OCI-LY7 (cell line): ENCODE data around the gene FAM3B. TPM values are rescaled to one million over a fixed set of nuclear protein-coding genes. Genes with fewer than 3 reads are reported as not detected.
"Not testable (repeated sequence)": the region's sequence is repeated elsewhere in the genome, so short reads cannot be mapped to it uniquely, and the experiment has no call there.

Experiments used
- BruUV-seq: library from RNA; stranded (reverse); fragments of 400-500 nt; replicated peaks from 2 replicates; lab custom pipeline; 2021; lab: Mats Ljungman, UMichigan
- CTCF ChIA-PET: fragments of 300-600 bp; sonication (Branson Sonifier 250); formaldehyde crosslinking; loops from one replicate; lab custom pipeline; 2022; ENCODE audit warnings: antibody characterized with exemption; ENCODE audit not compliant: unreplicated experiment; lab: Charles Lee
- POLR2A ChIA-PET: fragments of 300-600 bp; sonication (Branson Sonifier 250); formaldehyde crosslinking; loops from one replicate; lab custom pipeline; 2022; ENCODE audit warnings: antibody characterized with exemption; lab: Charles Lee
- DNase-seq: peaks from one replicate; pipeline ENCODE4 v3.0.0-alpha.2; 2015; ENCODE audit warnings: low spot score
- H2AFZ ChIP-seq: fragments of 200-600 bp; sonication (generic), shearing (Covaris generic); 2 replicates; pipeline ENCODE4 v1.6.1; 2014; ENCODE audit warnings: mild to moderate bottlenecking, antibody characterized with exemption, low read length, moderate library complexity
- H3K27ac ChIP-seq: fragments of 200-600 bp; sonication (generic); 2 replicates; pipeline ENCODE4 v1.5.1; 2014; ENCODE audit warnings: mixed run types, low read depth, mild to moderate bottlenecking, moderate library complexity, low read length, inconsistent platforms; ENCODE audit not compliant: poor library complexity, severe bottlenecking
- H3K36me3 ChIP-seq: fragments of 200-600 bp; sonication (generic); 2 replicates; pipeline ENCODE4 v1.6.1; 2014; ENCODE audit warnings: mild to moderate bottlenecking, antibody characterized with exemption, low read length, moderate library complexity, mixed read lengths; ENCODE audit not compliant: insufficient read depth
- H3K4me1 ChIP-seq: fragments of 200-600 bp; sonication (generic); 2 replicates; pipeline ENCODE4 v1.5.1; 2014; ENCODE audit warnings: mild to moderate bottlenecking, low read length; ENCODE audit not compliant: insufficient read depth, poor library complexity, severe bottlenecking
- H3K4me2 ChIP-seq: fragments of 200-600 bp; sonication (generic); 2 replicates; pipeline ENCODE4 v1.6.1; 2014; ENCODE audit warnings: mild to moderate bottlenecking, low read length
- H3K4me3 ChIP-seq: fragments of 200-600 bp; sonication (generic); 2 replicates; pipeline ENCODE4 v1.5.1; 2014; ENCODE audit warnings: mild to moderate bottlenecking, low read depth, low read length; ENCODE audit not compliant: poor library complexity, severe bottlenecking
- H3K79me2 ChIP-seq: fragments of 200-600 bp; sonication (generic); 2 replicates; pipeline ENCODE4 v1.6.1; 2016; ENCODE audit warnings: low read depth, mild to moderate bottlenecking, low read length, moderate library complexity, mixed read lengths; ENCODE audit not compliant: insufficient read depth
- H3K9me2 ChIP-seq: fragments of 200-600 bp; sonication (generic); 2 replicates; pipeline ENCODE4 v1.6.1; 2016; ENCODE audit warnings: mild to moderate bottlenecking, low read length, mixed read lengths; ENCODE audit not compliant: insufficient read depth
- H3K9me3 ChIP-seq: fragments of 200-600 bp; sonication (generic); 2 replicates; pipeline ENCODE4 v1.6.1; 2014; ENCODE audit warnings: mild to moderate bottlenecking, mixed run types, low read length, mixed read lengths
- H4K20me1 ChIP-seq: fragments of 200-600 bp; sonication (generic); 2 replicates; pipeline ENCODE4 v1.6.1; 2014; ENCODE audit warnings: mild to moderate bottlenecking, antibody characterized with exemption, low read length, moderate library complexity, mixed read lengths; ENCODE audit not compliant: insufficient read depth
- EZH2phosphoT487 ChIP-seq: fragments of 200-600 bp; sonication (generic); IDR thresholded peaks from 2 replicates; pipeline ENCODE4 v1.6.1; 2018; ENCODE audit warnings: low read depth, borderline replicate concordance, mild to moderate bottlenecking, mixed run types, antibody characterized with exemption, low read length, moderate library complexity, mixed read lengths
- intact Hi-C: fragments of 100-400 bp; cut with micrococcal nuclease; formaldehyde crosslinking; loops from one replicate; pipeline ENCODE4 v1.10.0; 2022; ENCODE audit not compliant: unreplicated experiment
- total RNA-seq, 2 experiments: library from RNA; depleted of rRNA in 1 of 2; stranded (reverse); fragments of >200 nt in 1 of 2; shearing (Covaris generic) in 1 of 2; gene quantifications; 2 replicates each; pipeline ENCODE4 v1.2.3, GENCODE V29; 2014 to 2022
- TF ChIP-seq, protein P1 (sequence below): fragments of 200-600 bp; sonication (generic); conservative IDR thresholded peaks from 2 replicates; pipeline ENCODE4 v1.5.1; 2014; ENCODE audit warnings: mild to moderate bottlenecking, antibody characterized with exemption, low read length, moderate library complexity, mixed read lengths

Gene FAM3B
- total RNA-seq, 2 experiments from 2014 or later: 0.19 TPM; not detected in 1

DNA sequence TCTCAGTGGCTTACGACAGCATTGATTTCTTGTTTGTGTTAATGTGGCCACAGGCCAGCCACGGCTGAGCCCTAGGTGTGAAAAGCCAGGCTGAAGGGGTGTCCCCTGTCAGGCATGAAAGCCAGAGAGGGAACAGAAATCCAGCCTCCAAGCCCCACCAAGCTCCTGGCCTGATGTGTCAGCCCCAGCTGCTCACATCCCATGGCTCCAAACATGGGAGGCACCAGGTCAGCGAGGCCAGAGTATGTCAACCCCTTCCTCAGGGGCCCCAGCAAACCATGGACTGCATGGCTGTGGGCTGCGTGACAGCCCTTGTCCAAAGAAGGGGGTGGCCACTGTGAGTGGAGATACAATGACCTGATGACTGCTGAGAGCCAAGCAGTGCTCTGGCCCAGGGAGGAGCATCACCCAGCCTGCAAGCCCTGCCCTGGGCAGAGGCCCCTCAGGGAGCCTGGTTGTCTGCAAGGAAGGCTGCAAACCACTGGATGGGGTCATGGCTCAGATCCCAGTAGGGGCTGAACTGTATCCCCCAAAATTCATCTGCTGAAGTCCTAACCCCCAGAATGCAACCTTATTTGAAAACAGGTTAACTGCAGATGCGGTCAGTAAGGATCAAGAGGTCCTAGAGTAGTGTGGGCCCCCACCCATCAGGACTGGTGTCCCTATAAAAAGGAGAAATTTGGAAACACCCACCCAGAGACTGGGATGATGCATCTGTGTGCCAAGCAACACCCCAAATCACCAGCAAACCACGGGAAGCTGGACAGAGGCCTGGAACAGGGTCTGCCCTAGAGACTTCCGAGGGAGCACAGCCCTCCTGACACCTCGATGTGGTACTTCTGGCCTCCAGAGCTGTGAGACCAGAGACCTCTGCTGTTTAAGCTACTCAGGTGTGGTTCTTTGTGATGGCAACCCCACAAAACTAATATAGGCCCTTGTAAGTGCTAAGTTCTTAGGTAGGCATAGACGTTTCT lies 41.9 kb downstream of the FAM3B start:
- peaks cover 15% of the 10 kb centered on the region for H3K4me1 ChIP-seq
- H3K4me2 ChIP-seq: no peak overlapping the region
- H3K9me2 ChIP-seq: no peaks in the 10 kb centered on the region
- ChIA-PET POLR2A (interaction anchor here (0.6 kb wide), 1 partner anchor 20 kb away, joined by 3 read pairs; no protein-coding TSS in a partner anchor), CTCF (interaction anchor here (0.6 kb wide), 1 partner anchor 24 kb away, joined by 3 read pairs; no protein-coding TSS in a partner anchor)
- TF ChIP-seq EZH2phosphoT487: no peak
- TF ChIP-seq, protein P1, sequence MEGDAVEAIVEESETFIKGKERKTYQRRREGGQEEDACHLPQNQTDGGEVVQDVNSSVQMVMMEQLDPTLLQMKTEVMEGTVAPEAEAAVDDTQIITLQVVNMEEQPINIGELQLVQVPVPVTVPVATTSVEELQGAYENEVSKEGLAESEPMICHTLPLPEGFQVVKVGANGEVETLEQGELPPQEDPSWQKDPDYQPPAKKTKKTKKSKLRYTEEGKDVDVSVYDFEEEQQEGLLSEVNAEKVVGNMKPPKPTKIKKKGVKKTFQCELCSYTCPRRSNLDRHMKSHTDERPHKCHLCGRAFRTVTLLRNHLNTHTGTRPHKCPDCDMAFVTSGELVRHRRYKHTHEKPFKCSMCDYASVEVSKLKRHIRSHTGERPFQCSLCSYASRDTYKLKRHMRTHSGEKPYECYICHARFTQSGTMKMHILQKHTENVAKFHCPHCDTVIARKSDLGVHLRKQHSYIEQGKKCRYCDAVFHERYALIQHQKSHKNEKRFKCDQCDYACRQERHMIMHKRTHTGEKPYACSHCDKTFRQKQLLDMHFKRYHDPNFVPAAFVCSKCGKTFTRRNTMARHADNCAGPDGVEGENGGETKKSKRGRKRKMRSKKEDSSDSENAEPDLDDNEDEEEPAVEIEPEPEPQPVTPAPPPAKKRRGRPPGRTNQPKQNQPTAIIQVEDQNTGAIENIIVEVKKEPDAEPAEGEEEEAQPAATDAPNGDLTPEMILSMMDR: no peak
- no peak overlapping the region for H2AFZ ChIP-seq
- H3K4me3 ChIP-seq: no peak overlapping the region
- no peaks in the 10 kb centered on the region for H3K79me2 ChIP-seq
- no peaks in the 10 kb centered on the region for H3K9me3 ChIP-seq
- intact Hi-C loops: no loop called here
- H3K36me3 ChIP-seq: no peaks in the 10 kb centered on the region
- no peak for DNase-seq
- BruUV-seq: no TSS peak
- H4K20me1 ChIP-seq: no peaks in the 10 kb centered on the region
- no peak overlapping the region for H3K27ac ChIP-seq

DNA sequence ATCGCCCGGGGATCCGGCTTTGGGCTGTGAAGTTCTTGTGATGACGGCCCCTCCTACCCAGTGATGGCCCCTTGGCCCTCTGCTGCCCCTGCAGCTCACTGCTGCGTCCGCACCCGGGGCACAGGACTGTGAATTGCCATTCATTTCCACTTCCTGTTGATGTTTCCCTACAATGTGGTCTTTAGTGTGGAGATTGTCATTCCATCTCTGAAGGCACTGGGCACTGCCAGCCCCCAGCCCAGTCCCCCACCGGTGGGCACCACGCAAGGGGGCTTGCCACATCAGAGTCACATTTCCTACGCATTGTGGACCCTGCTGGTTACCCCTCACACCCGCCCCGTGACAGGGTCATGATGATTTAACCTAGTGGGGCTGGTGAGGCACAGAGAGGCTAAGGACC lies 42.7 kb downstream of the FAM3B start:
- no peaks in the 10 kb centered on the region for H4K20me1 ChIP-seq
- peaks cover 15% of the 10 kb centered on the region for H3K4me1 ChIP-seq
- no peaks in the 10 kb centered on the region for H3K9me2 ChIP-seq
- no TSS peak for BruUV-seq
- H3K36me3 ChIP-seq: no peaks in the 10 kb centered on the region
- CTCF ChIA-PET: interaction anchor here (0.6 kb wide), 1 partner anchor 23 kb away, joined by 3 read pairs; no protein-coding TSS in a partner anchor
- H3K79me2 ChIP-seq: no peaks in the 10 kb centered on the region
- H3K4me3 ChIP-seq: no peak overlapping the region
- DNase-seq: no peak
- POLR2A ChIA-PET: no interaction called here
- H3K9me3 ChIP-seq: no peaks in the 10 kb centered on the region
- no peak overlapping the region for H2AFZ ChIP-seq
- TF ChIP-seq, protein P1: no peak
- no peak for TF ChIP-seq EZH2phosphoT487
- intact Hi-C loops: no loop called here
- no peak overlapping the region for H3K4me2 ChIP-seq
- H3K27ac ChIP-seq: no peak overlapping the region

DNA sequence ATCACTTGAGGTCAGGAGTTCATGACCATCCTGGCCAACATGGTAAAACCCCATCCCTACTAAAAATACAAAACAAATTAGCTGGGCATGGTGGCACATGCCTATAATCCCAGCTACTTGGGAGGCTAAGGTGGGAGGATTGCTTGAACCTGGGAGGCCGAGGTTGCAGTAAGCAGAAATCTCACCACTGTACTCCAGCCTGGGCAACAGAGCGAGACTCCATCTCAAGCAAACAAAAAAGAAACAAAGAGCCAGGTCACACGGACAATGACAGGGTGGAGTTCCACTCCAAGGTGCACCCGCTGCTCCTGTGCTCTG lies 43.1 kb downstream of the FAM3B start:
- CTCF ChIA-PET, H4K20me1 ChIP-seq, DNase-seq, H3K9me3 ChIP-seq, H3K79me2 ChIP-seq, H3K4me2 ChIP-seq, H3K36me3 ChIP-seq, H3K27ac ChIP-seq, H2AFZ ChIP-seq, BruUV-seq, POLR2A ChIA-PET, H3K9me2 ChIP-seq, H3K4me3 ChIP-seq: not testable (repeated sequence)
- intact Hi-C loops: loop anchor here (1.0 to 10.0 kb wide), 2 partner anchors 76 to 565 kb away; no protein-coding TSS in a partner anchor
- H3K4me1 ChIP-seq: peaks cover 15% of the 10 kb centered on the region
